PC-9 (cell line): ENCODE results near the gene VILL. TPM values are rescaled to one million over a fixed set of nuclear protein-coding genes. Genes with fewer than 3 reads are reported as not detected.

Source experiments
- BruUV-seq: library from RNA; stranded (reverse); fragments of 400-500 nt; replicated peaks from 2 replicates; lab custom pipeline; 2021; lab: Mats Ljungman, UMichigan
- CTCF ChIA-PET: fragments of 300-600 bp; sonication (Branson Sonifier 250); formaldehyde crosslinking; loops from one replicate; lab custom pipeline; 2022; ENCODE audit warnings: antibody characterized with exemption; lab: Charles Lee
- POLR2A ChIA-PET: fragments of 300-600 bp; sonication (Branson Sonifier 250); formaldehyde crosslinking; loops from one replicate; lab custom pipeline; 2022; ENCODE audit warnings: antibody characterized with exemption; ENCODE audit not compliant: unreplicated experiment; lab: Charles Lee
- DNase-seq, 2 experiments: peaks; one replicate each; pipeline versions ENCODE4 v3.0.0 to v3.0.0-alpha.2; 2015 to 2022; ENCODE audit warnings: mixed read lengths in 1 of 2
- H2AFZ ChIP-seq: fragments of 200-600 bp; sonication (generic); 2 replicates; pipeline ENCODE4 v1.8.1; 2017; ENCODE audit warnings: antibody characterized with exemption
- H3F3A ChIP-seq: fragments of 200-600 bp; sonication (generic); 2 replicates; pipeline ENCODE4 v1.8.1; 2017; ENCODE audit warnings: antibody characterized with exemption, mild to moderate bottlenecking, low read depth; ENCODE audit not compliant: insufficient read depth
- H3K27ac ChIP-seq: fragments of 200-600 bp; sonication (generic); 2 replicates; pipeline ENCODE4 v1.6.1; 2016; ENCODE audit warnings: mixed run types
- H3K27me3 ChIP-seq: fragments of 200-600 bp; sonication (generic); 2 replicates; pipeline ENCODE4 v1.6.1; 2016; ENCODE audit warnings: low read depth, mixed run types; ENCODE audit not compliant: insufficient read depth
- H3K36me3 ChIP-seq: fragments of 200-600 bp; sonication (generic); 2 replicates; pipeline ENCODE4 v1.6.1; 2016; ENCODE audit warnings: low read depth, mixed run types
- H3K4me1 ChIP-seq: fragments of 200-600 bp; sonication (generic); replicated peaks from 2 replicates; pipeline ENCODE4 v1.6.1; 2016; ENCODE audit warnings: mixed run types; ENCODE audit not compliant: insufficient read depth
- H3K4me2 ChIP-seq: fragments of 200-600 bp; sonication (generic); 2 replicates; pipeline ENCODE4 v1.6.1; 2017; ENCODE audit warnings: mixed run types
- H3K4me3 ChIP-seq: fragments of 200-600 bp; sonication (generic); 2 replicates; pipeline ENCODE4 v1.6.1; 2016; ENCODE audit warnings: mixed run types
- H3K79me2 ChIP-seq: fragments of 200-600 bp; sonication (generic); 2 replicates; pipeline ENCODE4 v1.6.1; 2017; ENCODE audit warnings: low read depth, mixed run types
- H3K9me2 ChIP-seq: fragments of 200-600 bp; sonication (generic); 2 replicates; pipeline ENCODE4 v1.8.1; 2017; ENCODE audit warnings: mild to moderate bottlenecking; ENCODE audit not compliant: insufficient read depth
- H3K9me3 ChIP-seq: fragments of 200-600 bp; sonication (generic); 2 replicates; pipeline ENCODE4 v1.8.1; 2016; ENCODE audit warnings: low read depth; ENCODE audit not compliant: insufficient read depth
- H4K20me1 ChIP-seq: fragments of 200-600 bp; sonication (generic); 2 replicates; pipeline ENCODE4 v1.8.1; 2017; ENCODE audit not compliant: insufficient read depth
- CTCF ChIP-seq: fragments of 200-600 bp; sonication (generic); conservative IDR thresholded peaks from 2 replicates; pipeline ENCODE4 v1.6.1; 2017; ENCODE audit warnings: mixed run types, antibody characterized with exemption, mild to moderate bottlenecking, moderate library complexity
- EZH2 ChIP-seq: fragments of 200-600 bp; sonication (generic); IDR thresholded peaks from 2 replicates; pipeline ENCODE4 v1.8.0; 2017; ENCODE audit warnings: antibody characterized with exemption, low read depth
- intact Hi-C: fragments of 100-400 bp; cut with micrococcal nuclease; formaldehyde crosslinking; loops from one replicate; pipeline ENCODE4 v1.10.0; 2022; ENCODE audit not compliant: unreplicated experiment
- total RNA-seq: library from RNA; stranded (reverse); gene quantifications from 2 replicates; pipeline ENCODE4 v1.2.3, GENCODE V29; 2021

VILL gene
- total RNA-seq, 1 experiment from 2014 or later = 14.7 TPM

DNA sequence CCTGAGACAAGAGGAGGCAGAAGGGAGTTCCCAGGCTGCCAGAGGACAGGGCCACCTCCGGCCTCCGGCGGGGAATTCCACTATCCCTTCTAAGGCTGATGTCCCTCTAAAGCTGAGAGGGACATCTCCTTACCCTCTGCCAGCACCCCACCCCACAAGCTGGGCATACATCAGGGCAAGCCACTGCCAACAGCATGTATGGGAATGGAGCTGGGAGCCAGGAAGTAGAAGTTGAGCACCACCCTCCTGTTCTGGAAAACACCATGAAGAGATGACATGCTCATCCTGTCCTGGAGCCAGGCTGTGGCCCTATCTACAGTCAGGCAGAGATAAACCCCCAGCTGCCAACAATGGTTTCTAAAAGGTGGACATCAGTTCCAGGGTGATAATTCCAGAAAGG is 31.7 kb downstream of the VILL start:
- H3F3A ChIP-seq = peaks cover 20% of the 10 kb centered on the region
- TF ChIP-seq EZH2 (no peak), CTCF (no peak)
- CTCF ChIA-PET = interaction anchor here (0.6 kb wide), 1 partner anchor 22 kb away, joined by 3 read pairs; no protein-coding TSS in a partner anchor
- peaks cover 13% of the 10 kb centered on the region for H3K4me1 ChIP-seq
- intact Hi-C loops = no loop called here
- no peak overlapping the region for H3K27ac ChIP-seq
- H3K79me2 ChIP-seq = no peaks in the 10 kb centered on the region
- no peaks in the 10 kb centered on the region for H3K9me2 ChIP-seq
- H3K9me3 ChIP-seq = no peaks in the 10 kb centered on the region
- BruUV-seq = no TSS peak
- no peak overlapping the region for H3K4me2 ChIP-seq
- POLR2A ChIA-PET = no interaction called here
- H2AFZ ChIP-seq = no peak overlapping the region
- no peaks in the 10 kb centered on the region for H3K27me3 ChIP-seq
- no peak overlapping the region for H3K4me3 ChIP-seq
- H4K20me1 ChIP-seq = no peaks in the 10 kb centered on the region
- DNase-seq = no peak
- H3K36me3 ChIP-seq = no peaks in the 10 kb centered on the region

GRCh38 chr3:38022896-38023709 is 32.5 kb downstream of the VILL start:
- no peak for TF ChIP-seq CTCF
- TF ChIP-seq EZH2 = no peak
- no peak for DNase-seq
- intact Hi-C loops = no loop called here
- H3K27ac ChIP-seq = no peak overlapping the region
- no peak overlapping the region for H3K4me2 ChIP-seq
- ChIA-PET CTCF (interaction anchor here (0.6 to 0.7 kb wide), 3 partner anchors 21 to 223 kb away, joined by 3 to 12 read pairs (median 7); no protein-coding TSS in a partner anchor), POLR2A (no interaction called here)
- H2AFZ ChIP-seq = no peak overlapping the region
- no peak overlapping the region for H3K4me3 ChIP-seq
- no peaks in the 10 kb centered on the region for H3K79me2 ChIP-seq
- H3K4me1 ChIP-seq = peaks cover 17% of the 10 kb centered on the region
- H3K27me3 ChIP-seq = no peaks in the 10 kb centered on the region
- BruUV-seq = no TSS peak
- H3K9me3 ChIP-seq = no peaks in the 10 kb centered on the region
- H3F3A ChIP-seq = peaks cover 20% of the 10 kb centered on the region
- H3K9me2 ChIP-seq = no peaks in the 10 kb centered on the region
- no peaks in the 10 kb centered on the region for H4K20me1 ChIP-seq
- no peaks in the 10 kb centered on the region for H3K36me3 ChIP-seq

GRCh38 chr3:38026856-38027255 is 36.3 kb downstream of the VILL start:
- BruUV-seq = no TSS peak
- ChIA-PET CTCF (no interaction called here), POLR2A (no interaction called here)
- H3K27ac ChIP-seq = peak overlapping the region; percentile 76; the same call in 1 of the 2 replicates
- no peaks in the 10 kb centered on the region for H3K9me2 ChIP-seq
- no peaks in the 10 kb centered on the region for H3K79me2 ChIP-seq
- intact Hi-C loops = loop anchor here (2.0 kb wide), 1 partner anchor 432 kb away; no protein-coding TSS in a partner anchor
- H3K36me3 ChIP-seq = no peaks in the 10 kb centered on the region
- no peak for DNase-seq
- H3K4me1 ChIP-seq = peaks cover 44% of the 10 kb centered on the region
- H3K4me2 ChIP-seq = no peak overlapping the region
- no peaks in the 10 kb centered on the region for H4K20me1 ChIP-seq
- no peaks in the 10 kb centered on the region for H3K9me3 ChIP-seq
- TF ChIP-seq CTCF = no peak
- TF ChIP-seq EZH2 = no peak
- H3K4me3 ChIP-seq = no peak overlapping the region
- no peaks in the 10 kb centered on the region for H3K27me3 ChIP-seq
- no peak overlapping the region for H2AFZ ChIP-seq
- H3F3A ChIP-seq = peaks cover 36% of the 10 kb centered on the region
